ENCODE data around the gene EFNA3.

EFNA3 gene

DNA sequence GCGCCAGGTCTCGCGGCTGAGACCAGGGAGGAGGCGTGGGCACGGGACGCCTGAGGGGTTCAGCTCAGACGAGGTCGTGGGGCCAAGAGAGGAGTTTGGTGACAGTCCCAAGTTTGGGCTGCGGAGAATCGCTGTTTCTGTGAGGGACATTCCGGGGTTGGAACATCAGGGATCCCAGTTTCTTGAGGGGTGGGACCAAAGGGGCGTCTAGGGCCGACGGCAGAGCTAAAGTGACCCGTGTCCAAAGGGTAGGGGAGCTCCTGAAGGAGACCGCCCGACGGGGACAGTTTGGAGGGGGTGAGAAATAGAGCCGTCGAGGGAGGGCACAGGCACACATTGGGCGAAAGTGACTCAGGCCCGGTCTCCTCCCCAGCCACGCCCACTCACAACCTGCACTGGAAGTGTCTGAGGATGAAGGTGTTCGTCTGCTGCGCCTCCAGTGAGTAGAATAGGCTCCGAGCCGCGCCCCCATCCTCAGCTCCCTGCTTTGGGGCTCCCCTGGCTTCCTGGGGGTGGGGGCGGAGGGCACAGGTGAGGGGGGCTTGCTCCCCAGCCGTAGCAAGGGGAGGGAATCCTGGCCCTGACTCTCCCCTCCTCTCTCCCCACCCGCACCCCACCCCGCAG is 7.0 kb downstream of the EFNA3 start:
- TF ChIP-seq, protein P1, sequence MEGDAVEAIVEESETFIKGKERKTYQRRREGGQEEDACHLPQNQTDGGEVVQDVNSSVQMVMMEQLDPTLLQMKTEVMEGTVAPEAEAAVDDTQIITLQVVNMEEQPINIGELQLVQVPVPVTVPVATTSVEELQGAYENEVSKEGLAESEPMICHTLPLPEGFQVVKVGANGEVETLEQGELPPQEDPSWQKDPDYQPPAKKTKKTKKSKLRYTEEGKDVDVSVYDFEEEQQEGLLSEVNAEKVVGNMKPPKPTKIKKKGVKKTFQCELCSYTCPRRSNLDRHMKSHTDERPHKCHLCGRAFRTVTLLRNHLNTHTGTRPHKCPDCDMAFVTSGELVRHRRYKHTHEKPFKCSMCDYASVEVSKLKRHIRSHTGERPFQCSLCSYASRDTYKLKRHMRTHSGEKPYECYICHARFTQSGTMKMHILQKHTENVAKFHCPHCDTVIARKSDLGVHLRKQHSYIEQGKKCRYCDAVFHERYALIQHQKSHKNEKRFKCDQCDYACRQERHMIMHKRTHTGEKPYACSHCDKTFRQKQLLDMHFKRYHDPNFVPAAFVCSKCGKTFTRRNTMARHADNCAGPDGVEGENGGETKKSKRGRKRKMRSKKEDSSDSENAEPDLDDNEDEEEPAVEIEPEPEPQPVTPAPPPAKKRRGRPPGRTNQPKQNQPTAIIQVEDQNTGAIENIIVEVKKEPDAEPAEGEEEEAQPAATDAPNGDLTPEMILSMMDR (IDR thresholded peaks at IDR 0.05) = no peak

DNA sequence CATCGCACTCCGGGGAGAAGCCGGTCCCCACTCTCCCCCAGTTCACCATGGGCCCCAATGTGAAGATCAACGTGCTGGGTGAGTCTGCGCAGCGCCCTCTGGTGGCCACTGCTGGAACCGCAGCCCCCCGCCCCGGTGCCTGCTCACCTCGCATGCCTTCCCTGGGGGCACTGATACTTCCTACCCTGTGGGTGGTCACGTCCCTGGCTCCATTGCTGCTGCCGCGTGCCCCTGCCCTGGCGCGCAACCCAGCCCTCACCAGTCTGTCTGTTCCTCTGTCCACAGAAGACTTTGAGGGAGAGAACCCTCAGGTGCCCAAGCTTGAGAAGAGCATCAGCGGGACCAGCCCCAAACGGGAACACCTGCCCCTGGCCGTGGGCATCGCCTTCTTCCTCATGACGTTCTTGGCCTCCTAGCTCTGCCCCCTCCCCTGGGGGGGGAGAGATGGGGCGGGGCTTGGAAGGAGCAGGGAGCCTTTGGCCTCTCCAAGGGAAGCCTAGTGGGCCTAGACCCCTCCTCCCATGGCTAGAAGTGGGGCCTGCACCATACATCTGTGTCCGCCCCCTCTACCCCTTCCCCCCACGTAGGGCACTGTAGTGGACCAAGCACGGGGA is 7.6 kb downstream of the EFNA3 start:
- TF ChIP-seq, protein P1 (IDR thresholded peaks at IDR 0.05) = peak; percentile 100

DNA sequence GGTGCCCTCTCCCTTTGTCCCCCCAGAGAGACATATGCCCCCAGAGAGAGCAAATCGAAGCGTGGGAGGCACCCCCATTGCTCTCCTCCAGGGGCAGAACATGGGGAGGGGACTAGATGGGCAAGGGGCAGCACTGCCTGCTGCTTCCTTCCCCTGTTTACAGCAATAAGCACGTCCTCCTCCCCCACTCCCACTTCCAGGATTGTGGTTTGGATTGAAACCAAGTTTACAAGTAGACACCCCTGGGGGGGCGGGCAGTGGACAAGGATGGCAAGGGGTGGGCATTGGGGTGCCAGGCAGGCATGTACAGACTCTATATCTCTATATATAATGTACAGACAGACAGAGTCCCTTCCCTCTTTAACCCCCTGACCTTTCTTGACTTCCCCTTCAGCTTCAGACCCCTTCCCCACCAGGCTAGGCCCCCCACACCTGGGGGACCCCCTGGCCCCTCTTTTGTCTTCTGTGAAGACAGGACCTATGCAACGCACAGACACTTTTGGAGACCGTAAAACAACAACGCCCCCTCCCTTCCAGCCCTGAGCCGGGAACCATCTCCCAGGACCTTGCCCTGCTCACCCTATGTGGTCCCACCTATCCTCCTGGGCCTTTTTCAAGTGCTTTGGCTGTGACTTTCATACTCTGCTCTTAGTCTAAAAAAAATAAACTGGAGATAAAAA is 8.4 kb downstream of the EFNA3 start:
- TF ChIP-seq, protein P1 (IDR thresholded peaks at IDR 0.05) = no peak

DNA sequence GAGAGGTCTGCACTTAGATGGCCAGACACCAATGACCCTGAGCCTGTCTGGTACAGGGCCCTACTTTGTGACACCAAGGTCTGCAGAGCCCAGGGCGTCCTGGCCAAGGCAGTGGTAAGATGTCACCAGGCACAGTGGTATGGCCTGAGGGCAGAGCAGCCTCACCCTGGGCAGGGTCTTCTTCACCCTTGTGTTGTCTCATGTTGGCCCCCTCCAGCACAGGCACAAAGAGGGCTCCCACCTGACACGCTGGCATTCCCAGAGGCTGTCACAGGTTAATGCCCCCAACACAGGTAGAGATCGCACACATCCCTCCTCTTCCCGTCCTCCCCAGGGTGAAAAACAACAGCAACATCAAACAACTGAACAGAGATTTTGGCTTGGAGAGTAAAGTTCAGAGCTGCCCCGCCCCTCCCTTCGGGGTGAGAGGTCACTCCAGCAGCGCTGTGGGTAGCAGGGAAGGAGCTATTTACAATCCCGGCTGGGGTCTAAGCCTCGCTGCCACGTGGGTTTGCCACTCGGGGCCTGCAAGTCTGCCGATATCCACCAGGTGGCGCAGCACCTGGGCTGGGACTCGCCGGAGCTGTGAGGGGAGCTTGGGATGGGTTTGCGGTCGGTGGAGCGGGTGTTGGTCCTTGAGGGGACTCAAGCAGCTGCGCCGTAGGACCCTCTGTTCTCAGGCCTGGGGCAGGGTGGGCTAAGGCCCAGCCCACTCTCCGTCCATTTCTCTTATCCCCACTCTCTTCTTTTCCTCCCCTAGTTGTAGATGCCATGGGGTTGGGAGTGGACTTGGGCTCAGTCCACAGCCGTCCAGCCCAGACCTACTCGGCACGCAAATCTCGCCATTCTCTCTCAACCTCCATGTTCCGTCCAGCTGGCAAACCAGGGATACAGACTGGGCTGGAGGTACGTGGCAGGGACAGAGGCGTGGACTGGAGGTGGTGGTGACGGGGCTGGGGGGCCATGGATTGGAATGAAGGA is 12.7 kb downstream of the EFNA3 start:
- TF ChIP-seq, protein P1 (IDR thresholded peaks at IDR 0.05) = peak; percentile 99

DNA sequence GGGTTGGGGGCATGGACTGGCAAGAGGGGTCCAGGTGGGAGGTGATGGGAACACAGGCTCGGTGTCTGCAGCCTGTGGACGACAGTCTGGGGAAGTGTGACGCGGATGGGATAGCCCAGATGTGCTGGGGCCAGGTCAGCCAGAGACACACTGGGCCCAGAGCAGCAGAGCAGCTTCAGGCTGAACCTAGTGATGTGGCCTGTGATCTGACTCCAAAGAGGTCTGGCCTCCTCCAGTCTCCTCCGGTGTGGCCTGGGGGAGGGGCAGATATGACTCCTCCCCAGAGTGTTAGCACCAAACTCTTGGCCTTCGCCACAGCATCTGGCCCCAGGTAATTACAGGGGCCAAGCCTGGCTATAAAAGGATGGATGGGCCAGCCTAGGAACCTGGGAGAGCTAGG is 13.5 kb downstream of the EFNA3 start:
- TF ChIP-seq, protein P1 (IDR thresholded peaks at IDR 0.05) = no peak

DNA sequence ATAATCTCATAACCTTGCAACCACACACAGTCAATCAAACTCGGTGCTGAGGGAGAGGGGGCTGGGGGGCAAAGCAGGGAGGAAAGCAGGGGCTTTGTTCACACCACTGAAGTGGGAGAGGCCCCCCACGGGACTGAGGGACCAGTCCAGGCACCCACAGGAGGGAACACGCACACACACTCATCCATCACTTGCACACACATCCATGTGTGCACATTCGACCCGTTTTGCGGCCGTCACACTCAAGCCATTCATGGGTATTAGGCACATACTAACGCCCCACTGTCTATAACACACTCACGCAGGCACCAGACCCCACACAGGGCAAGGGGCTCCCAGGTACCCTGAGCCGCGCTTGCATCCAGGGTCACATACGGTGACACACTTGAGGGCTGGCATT is 14.0 kb downstream of the EFNA3 start:
- TF ChIP-seq, protein P1 (IDR thresholded peaks at IDR 0.05) = no peak
